ENCODE results near the gene CYB561.

The CYB561 gene

GRCh38 chr17:63448655-63449054 lies 2.5 kb upstream of the CYB561 start:
- no peak for TF ChIP-seq CTCF (IDR thresholded peaks at IDR 0.05; ENCODE audit: insufficient read depth, missing control alignments)
- no peak for DNase-seq (ENCODE audit: insufficient read length, low spot score)
- FAIRE-seq = no peak

GRCh38 chr17:63447471-63448009 lies 1.4 kb upstream of the CYB561 start:
- no peak for DNase-seq (ENCODE audit: insufficient read length, low spot score)
- TF ChIP-seq CTCF (IDR thresholded peaks at IDR 0.05; ENCODE audit: insufficient read depth, missing control alignments) = no peak
- FAIRE-seq = no peak

GRCh38 chr17:63446753-63447470 lies 806 bp upstream of the CYB561 start:
- no peak for TF ChIP-seq CTCF (IDR thresholded peaks at IDR 0.05; ENCODE audit: insufficient read depth, missing control alignments)
- no peak for FAIRE-seq
- DNase-seq (ENCODE audit: insufficient read length, low spot score) = no peak

- DNase-seq (ENCODE audit: insufficient read length, low spot score) = no peak
- FAIRE-seq = no peak
- no peak for TF ChIP-seq CTCF (IDR thresholded peaks at IDR 0.05; ENCODE audit: insufficient read depth, missing control alignments)
Observed at GRCh38 chr17:63445571-63445953, 544 bp downstream of the CYB561 start.

- DNase-seq (ENCODE audit: insufficient read length, low spot score) = no peak
- no peak for TF ChIP-seq CTCF (IDR thresholded peaks at IDR 0.05; ENCODE audit: insufficient read depth, missing control alignments)
- FAIRE-seq = no peak
Observed at GRCh38 chr17:63445065-63445464, 1.0 kb downstream of the CYB561 start.

- TF ChIP-seq CTCF (IDR thresholded peaks at IDR 0.05; ENCODE audit: insufficient read depth, missing control alignments) = no peak
- no peak for FAIRE-seq
Observed at GRCh38 chr17:63444457-63444856, 1.6 kb downstream of the CYB561 start.

GRCh38 chr17:63443053-63443452 lies 3.1 kb downstream of the CYB561 start:
- no peak for TF ChIP-seq CTCF (IDR thresholded peaks at IDR 0.05; ENCODE audit: insufficient read depth, missing control alignments)
- DNase-seq (ENCODE audit: insufficient read length, low spot score) (no peak), FAIRE-seq (no peak)

More at GRCh38 chr17:63444457-63444856, 1.6 kb downstream of the CYB561 start:
- DNase-seq (ENCODE audit: insufficient read length, low spot score) = no peak
